Hepatocyte (in vitro differentiated cells): ENCODE results near the gene VPS45.

Experiments used
- EZH2 ChIP-seq: fragments of 200-600 bp; sonication (generic); IDR thresholded peaks from 2 replicates; pipeline ENCODE4 v1.6.1; 2016; ENCODE audit warnings: antibody characterized with exemption, mild to moderate bottlenecking, borderline replicate concordance
- EZH2phosphoT487 ChIP-seq: fragments of 200-600 bp; sonication (generic); IDR thresholded peaks from one replicate; pipeline ENCODE4 v1.6.1; 2018; ENCODE audit warnings: antibody characterized with exemption, mild to moderate bottlenecking, low read depth, moderate library complexity; ENCODE audit not compliant: unreplicated experiment, severe bottlenecking
- TF ChIP-seq, protein P1 (sequence below): fragments of 200-600 bp; sonication (generic); IDR thresholded peaks from 2 replicates; pipeline ENCODE4 v1.5.1; 2016; ENCODE audit warnings: antibody characterized with exemption, mild to moderate bottlenecking; ENCODE audit not compliant: poor library complexity

DNA sequence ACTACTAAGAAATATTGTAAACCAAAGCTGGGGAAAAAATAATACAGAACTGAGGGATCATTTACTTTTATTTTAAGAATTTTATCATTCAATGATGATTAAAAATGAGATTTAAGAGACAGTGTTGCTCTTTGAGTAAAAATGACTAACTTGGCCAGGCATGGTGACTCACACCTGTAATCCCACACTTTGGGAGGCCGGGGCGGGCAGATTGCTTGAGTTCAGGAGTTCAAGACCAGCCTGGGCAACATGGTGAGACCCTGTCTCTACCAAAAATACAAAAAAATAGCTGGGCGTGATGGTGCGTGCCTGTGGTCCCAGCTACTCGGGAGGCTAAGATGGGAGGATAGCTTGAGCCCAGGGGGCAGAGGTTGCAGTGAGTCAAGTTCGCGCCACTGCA lies 60.3 kb downstream of the VPS45 start:
- TF ChIP-seq, protein P1, sequence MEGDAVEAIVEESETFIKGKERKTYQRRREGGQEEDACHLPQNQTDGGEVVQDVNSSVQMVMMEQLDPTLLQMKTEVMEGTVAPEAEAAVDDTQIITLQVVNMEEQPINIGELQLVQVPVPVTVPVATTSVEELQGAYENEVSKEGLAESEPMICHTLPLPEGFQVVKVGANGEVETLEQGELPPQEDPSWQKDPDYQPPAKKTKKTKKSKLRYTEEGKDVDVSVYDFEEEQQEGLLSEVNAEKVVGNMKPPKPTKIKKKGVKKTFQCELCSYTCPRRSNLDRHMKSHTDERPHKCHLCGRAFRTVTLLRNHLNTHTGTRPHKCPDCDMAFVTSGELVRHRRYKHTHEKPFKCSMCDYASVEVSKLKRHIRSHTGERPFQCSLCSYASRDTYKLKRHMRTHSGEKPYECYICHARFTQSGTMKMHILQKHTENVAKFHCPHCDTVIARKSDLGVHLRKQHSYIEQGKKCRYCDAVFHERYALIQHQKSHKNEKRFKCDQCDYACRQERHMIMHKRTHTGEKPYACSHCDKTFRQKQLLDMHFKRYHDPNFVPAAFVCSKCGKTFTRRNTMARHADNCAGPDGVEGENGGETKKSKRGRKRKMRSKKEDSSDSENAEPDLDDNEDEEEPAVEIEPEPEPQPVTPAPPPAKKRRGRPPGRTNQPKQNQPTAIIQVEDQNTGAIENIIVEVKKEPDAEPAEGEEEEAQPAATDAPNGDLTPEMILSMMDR = no peak
- TF ChIP-seq EZH2 = no peak
- no peak for TF ChIP-seq EZH2phosphoT487
